Endothelial cell of umbilical vein (primary cell): Measurements from ENCODE around the gene CAPN14. TPM values are rescaled to one million over a fixed set of nuclear protein-coding genes. Genes with fewer than 3 reads are reported as not detected.

Source experiments
- BruUV-seq: library from RNA; stranded (reverse); fragments of 400-500 nt; replicated peaks from 2 replicates; lab custom pipeline; 2021; lab: Mats Ljungman, UMichigan
- CTCF ChIA-PET: fragments of 300-600, 350-600 bp; sonication (Branson Sonifier 250); formaldehyde crosslinking; loops from one replicate; lab custom pipeline; 2021; ENCODE audit warnings: antibody characterized with exemption, inconsistent platforms; lab: Charles Lee
- POLR2A ChIA-PET: fragments of 300-600, 350-600 bp; sonication (Branson Sonifier 250); formaldehyde crosslinking; loops from one replicate; lab custom pipeline; 2021; ENCODE audit warnings: antibody characterized with exemption, inconsistent platforms; lab: Charles Lee
- DNase-seq: peaks from one replicate; pipeline ENCODE4 v3.0.0-alpha.2; 2011; ENCODE audit warnings: low read depth, low spot score
- FAIRE-seq: peaks from 2 replicates; lab custom pipeline; 2011; peaks lifted over from hg19 to GRCh38; lab: Jason Lieb, UNC
- H2AFZ ChIP-seq: 2 replicates; pipeline ENCODE4 v1.6.0; 2012; ENCODE audit warnings: low read depth, low read length, control low read depth, inconsistent platforms
- H3K27ac ChIP-seq: 2 replicates; pipeline ENCODE4 v1.5.1; 2011; ENCODE audit warnings: low read depth, mild to moderate bottlenecking, control low read depth, low read length, moderate library complexity; ENCODE audit not compliant: insufficient read depth
- H3K27me3 ChIP-seq, 2 experiments: 2 replicates each; pipeline versions ENCODE4 v1.6.0 to v1.6.1; 2011; ENCODE audit warnings: low read length in 2 of 2, mixed read lengths in 1 of 2; ENCODE audit not compliant: control insufficient read depth in 2 of 2, insufficient read depth in 2 of 2
- H3K36me3 ChIP-seq, 2 experiments: 2 replicates in 1 of 2; 3 replicates in 1 of 2; pipeline ENCODE4 v1.5.1; 2011; ENCODE audit warnings: low read length in 2 of 2, mild to moderate bottlenecking in 1 of 2, moderate library complexity in 1 of 2; ENCODE audit not compliant: control insufficient read depth in 2 of 2, insufficient read depth in 2 of 2; ENCODE audit errors: extremely low read depth in 1 of 2
- H3K4me1 ChIP-seq: 3 replicates; pipeline ENCODE4 v1.5.1; 2011; ENCODE audit warnings: mild to moderate bottlenecking, low read length; ENCODE audit not compliant: control insufficient read depth, insufficient read depth; ENCODE audit errors: extremely low read depth
- H3K4me2 ChIP-seq: 2 replicates; pipeline ENCODE4 v1.6.1; 2011; ENCODE audit warnings: low read length, control low read depth, mixed read lengths; ENCODE audit not compliant: insufficient read depth
- H3K4me3 ChIP-seq, 3 experiments: fragments of 200-600 bp in 1 of 3; sonication (generic), shearing (Covaris generic) in 1 of 3; replicated peaks in 1 of 3; 2 replicates each; pipeline ENCODE4 v1.5.1; 2011 to 2016; ENCODE audit warnings: control low read depth in 3 of 3, low read length in 3 of 3, mild to moderate bottlenecking in 2 of 3, inconsistent platforms in 1 of 3, low read depth in 1 of 3, moderate library complexity in 1 of 3; ENCODE audit not compliant: insufficient read depth in 1 of 3
- H3K79me2 ChIP-seq: 2 replicates; pipeline ENCODE4 v1.6.0; 2012; ENCODE audit warnings: low read length, inconsistent platforms; ENCODE audit not compliant: control insufficient read depth, insufficient read depth
- H3K9ac ChIP-seq: replicated peaks from 2 replicates; pipeline ENCODE3; 2011; ENCODE audit warnings: low read length, control low read depth; ENCODE audit not compliant: insufficient read depth; ENCODE audit errors: extremely low read depth
- H3K9me1 ChIP-seq: replicated peaks from 3 replicates; pipeline ENCODE4 v1.6.0; 2011; ENCODE audit warnings: mild to moderate bottlenecking, low read length; ENCODE audit not compliant: control insufficient read depth, insufficient read depth; ENCODE audit errors: extremely low read depth
- H3K9me3 ChIP-seq: replicated peaks from 2 replicates; pipeline ENCODE4 v1.5.1; 2012; ENCODE audit warnings: low read length, inconsistent platforms; ENCODE audit not compliant: control insufficient read depth, insufficient read depth
- H4K20me1 ChIP-seq: replicated peaks from 2 replicates; pipeline ENCODE3; 2011; ENCODE audit warnings: mild to moderate bottlenecking, low read length; ENCODE audit not compliant: control insufficient read depth, insufficient read depth; ENCODE audit errors: extremely low read depth
- EZH2 ChIP-seq: IDR thresholded peaks from 2 replicates; pipeline ENCODE4 v1.6.1; 2012; ENCODE audit warnings: borderline replicate concordance, low read depth, mild to moderate bottlenecking, moderate library complexity, low read length, inconsistent platforms; ENCODE audit not compliant: severe bottlenecking
- FOS ChIP-seq: IDR thresholded peaks from 2 replicates; pipeline ENCODE4 v1.6.1; 2011; ENCODE audit warnings: mild to moderate bottlenecking, low read length, moderate library complexity, borderline replicate concordance; ENCODE audit not compliant: insufficient read depth
- GATA2 ChIP-seq: IDR thresholded peaks from 2 replicates; pipeline ENCODE4 v1.7.0; 2011; ENCODE audit warnings: low read depth, mild to moderate bottlenecking, moderate library complexity, mixed read lengths, low read length; ENCODE audit not compliant: insufficient read length, insufficient read depth
- JUN ChIP-seq: IDR thresholded peaks from 2 replicates; pipeline ENCODE4 v1.6.1; 2011; ENCODE audit warnings: borderline replicate concordance, low read depth; ENCODE audit not compliant: insufficient read length, insufficient read depth
- MYC ChIP-seq: IDR thresholded peaks from one replicate; pipeline ENCODE4 v1.6.1; 2011; ENCODE audit warnings: mild to moderate bottlenecking, low read depth, low read length
- POLR2A ChIP-seq: IDR thresholded peaks from 2 replicates; pipeline ENCODE4 v1.6.1; 2012; ENCODE audit warnings: low read depth, mild to moderate bottlenecking, control low read depth, low read length
- POLR2AphosphoS5 ChIP-seq: IDR thresholded peaks from 2 replicates; pipeline ENCODE4 v1.6.1; 2012; ENCODE audit warnings: low read depth, mild to moderate bottlenecking, control low read depth, low read length, moderate library complexity; ENCODE audit not compliant: insufficient read depth
- dilution Hi-C: fragments of 300-500 bp; cut with MboI; formaldehyde crosslinking; loops from one replicate; pipeline ENCODE4 v1.15.0; 2019; ENCODE audit warnings: low sequenced_read_pairs; ENCODE audit not compliant: extremely low pct_ligation_motif_present
- intact Hi-C: fragments of 100-400 bp; cut with micrococcal nuclease; formaldehyde crosslinking; loops from one replicate; pipeline ENCODE4 v1.10.0; 2022
- polyA plus RNA-seq, 4 experiments: library from polyadenylated mRNA; depleted of rRNA in 3 of 4; stranded (reverse) in 3 of 4; unstranded in 1 of 4; fragments of >200 nt; gene quantifications; 2 replicates each; pipeline versions ENCODE4 v1.2.1 to v1.2.3, GENCODE V29; 2011 to 2012; ENCODE audit warnings: missing spikeins in 1 of 4
- total RNA-seq: library from RNA; stranded (reverse); gene quantifications from 2 replicates; pipeline ENCODE4 v1.2.3, GENCODE V29; 2021
- TF ChIP-seq, protein P1 (sequence below), 2 donors: IDR thresholded peaks; 1 replicate in 1 of 2; 2 replicates in 1 of 2; pipeline ENCODE4 v1.5.1; 2011; ENCODE audit warnings: low read length in 2 of 2, mild to moderate bottlenecking in 2 of 2, moderate library complexity in 2 of 2, control low read depth in 1 of 2, inconsistent platforms in 1 of 2, low read depth in 1 of 2; ENCODE audit not compliant: insufficient read depth in 1 of 2; ENCODE audit errors: extremely low read depth in 1 of 2
- TF ChIP-seq, protein P2 (sequence below): IDR thresholded peaks from 2 replicates; pipeline ENCODE4 v1.6.1; 2011; ENCODE audit not compliant: insufficient read depth, insufficient read length

CAPN14 gene
- total and polyA plus RNA-seq, 2 donors (not counting 3 experiments of a cell fraction or from before 2014, with no cell fraction given), result 0.01 to 0.15 TPM

- ChIA-PET POLR2A (no interaction called here), CTCF (no interaction called here)
- no peak overlapping the region for H3K4me3 ChIP-seq
- intact Hi-C loops, result no loop called here
- dilution Hi-C loops, result no loop called here
- no peak for FAIRE-seq
- H2AFZ ChIP-seq, result no peak overlapping the region
- no peak for TF ChIP-seq POLR2A
- TF ChIP-seq, protein P1, sequence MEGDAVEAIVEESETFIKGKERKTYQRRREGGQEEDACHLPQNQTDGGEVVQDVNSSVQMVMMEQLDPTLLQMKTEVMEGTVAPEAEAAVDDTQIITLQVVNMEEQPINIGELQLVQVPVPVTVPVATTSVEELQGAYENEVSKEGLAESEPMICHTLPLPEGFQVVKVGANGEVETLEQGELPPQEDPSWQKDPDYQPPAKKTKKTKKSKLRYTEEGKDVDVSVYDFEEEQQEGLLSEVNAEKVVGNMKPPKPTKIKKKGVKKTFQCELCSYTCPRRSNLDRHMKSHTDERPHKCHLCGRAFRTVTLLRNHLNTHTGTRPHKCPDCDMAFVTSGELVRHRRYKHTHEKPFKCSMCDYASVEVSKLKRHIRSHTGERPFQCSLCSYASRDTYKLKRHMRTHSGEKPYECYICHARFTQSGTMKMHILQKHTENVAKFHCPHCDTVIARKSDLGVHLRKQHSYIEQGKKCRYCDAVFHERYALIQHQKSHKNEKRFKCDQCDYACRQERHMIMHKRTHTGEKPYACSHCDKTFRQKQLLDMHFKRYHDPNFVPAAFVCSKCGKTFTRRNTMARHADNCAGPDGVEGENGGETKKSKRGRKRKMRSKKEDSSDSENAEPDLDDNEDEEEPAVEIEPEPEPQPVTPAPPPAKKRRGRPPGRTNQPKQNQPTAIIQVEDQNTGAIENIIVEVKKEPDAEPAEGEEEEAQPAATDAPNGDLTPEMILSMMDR (IDR thresholded peaks at IDR 0.05; ENCODE audit: extremely low read depth in 1 of 2, insufficient read depth in 1 of 2, low read depth in 1 of 2, low read length in 2 of 2), result no peak
- no peak for TF ChIP-seq GATA2
- TF ChIP-seq, protein P2, sequence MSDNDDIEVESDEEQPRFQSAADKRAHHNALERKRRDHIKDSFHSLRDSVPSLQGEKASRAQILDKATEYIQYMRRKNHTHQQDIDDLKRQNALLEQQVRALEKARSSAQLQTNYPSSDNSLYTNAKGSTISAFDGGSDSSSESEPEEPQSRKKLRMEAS, result no peak
- TF ChIP-seq JUN, result no peak
- no peak for TF ChIP-seq FOS
- no peak for TF ChIP-seq POLR2AphosphoS5
- TF ChIP-seq MYC, result no peak
- TF ChIP-seq EZH2, result no peak
- no peaks in the 10 kb centered on the region for H3K9me3 ChIP-seq
- no peak overlapping the region for H3K9ac ChIP-seq
- no TSS peak for BruUV-seq
- H4K20me1 ChIP-seq, result no peaks in the 10 kb centered on the region
- no peaks in the 10 kb centered on the region for H3K36me3 ChIP-seq
- H3K79me2 ChIP-seq, result no peaks in the 10 kb centered on the region
- DNase-seq, result no peak
- H3K4me1 ChIP-seq, result no peaks in the 10 kb centered on the region
- no peaks in the 10 kb centered on the region for H3K9me1 ChIP-seq
- H3K27me3 ChIP-seq, result no peaks in the 10 kb centered on the region
- no peak overlapping the region for H3K27ac ChIP-seq
- no peak overlapping the region for H3K4me2 ChIP-seq
Observed at GRCh38 chr2:31259075-31259474, 41.8 kb upstream of the CAPN14 start.
